CD8-positive, alpha-beta memory T cell (primary cell): ENCODE data around the gene ZNF407. TPM values are rescaled to one million over a fixed set of nuclear protein-coding genes. Genes with fewer than 3 reads are reported as not detected.

Experiments used
- CTCF ChIA-PET: fragments of 350-600 bp; sonication (Branson Sonifier 250); formaldehyde crosslinking; loops from one replicate; lab custom pipeline; 2021; ENCODE audit warnings: antibody characterized with exemption; lab: Charles Lee
- POLR2A ChIA-PET: fragments of 350-600 bp; sonication (Branson Sonifier 250); formaldehyde crosslinking; loops from one replicate; lab custom pipeline; 2021; ENCODE audit warnings: antibody characterized with exemption; lab: Charles Lee
- DNase-seq, 5 donors: peaks; one replicate each; pipeline versions ENCODE4 v3.0.0 to v3.0.0-alpha.2; 2020 to 2022; ENCODE audit warnings: mixed read lengths in 1 of 5
- H3K27ac ChIP-seq: one replicate; pipeline ENCODE4 v1.7.0; 2013; ENCODE audit warnings: low read depth, mild to moderate bottlenecking, low read length, moderate library complexity
- H3K27me3 ChIP-seq: 2 replicates; pipeline ENCODE4 v1.7.0; 2013; ENCODE audit warnings: low read length, mild to moderate bottlenecking; ENCODE audit not compliant: insufficient read depth, poor library complexity, severe bottlenecking
- H3K36me3 ChIP-seq: 2 replicates; pipeline ENCODE4 v1.7.0; 2013; ENCODE audit warnings: mild to moderate bottlenecking, low read length, moderate library complexity; ENCODE audit not compliant: insufficient read depth
- H3K4me1 ChIP-seq: 2 replicates; pipeline ENCODE4 v1.7.0; 2013; ENCODE audit warnings: mild to moderate bottlenecking, low read length, moderate library complexity; ENCODE audit not compliant: insufficient read depth
- H3K4me3 ChIP-seq: 2 replicates; pipeline ENCODE4 v1.7.0; 2013; ENCODE audit warnings: mild to moderate bottlenecking, low read length
- H3K9me3 ChIP-seq: 2 replicates; pipeline ENCODE4 v1.7.0; 2013; ENCODE audit warnings: mild to moderate bottlenecking, low read length
- H3K27ac Mint-ChIP-seq, 8 donors: one replicate each; pipeline ENCODE4 v1.8.0; 2020 to 2021; ENCODE audit warnings: mixed read lengths in 8 of 8, mild to moderate bottlenecking in 6 of 8, inconsistent platforms in 3 of 8, moderate library complexity in 3 of 8
- H3K27me3 Mint-ChIP-seq, 2 donors: one replicate each; pipeline ENCODE4 v1.8.0; 2020 to 2021; ENCODE audit warnings: mixed read lengths in 2 of 2, mild to moderate bottlenecking in 1 of 2, moderate library complexity in 1 of 2
- H3K36me3 Mint-ChIP-seq, 3 donors: one replicate each; pipeline ENCODE4 v1.8.0; 2020 to 2021; ENCODE audit warnings: mixed read lengths in 3 of 3, inconsistent platforms in 1 of 3, mild to moderate bottlenecking in 1 of 3
- H3K4me1 Mint-ChIP-seq, 3 donors: one replicate each; pipeline ENCODE4 v1.8.0; 2020 to 2021; ENCODE audit warnings: mixed read lengths in 3 of 3, inconsistent platforms in 1 of 3, mild to moderate bottlenecking in 1 of 3
- H3K4me3 Mint-ChIP-seq, 7 donors: one replicate each; pipeline ENCODE4 v1.8.0; 2020 to 2021; ENCODE audit warnings: mixed read lengths in 7 of 7, mild to moderate bottlenecking in 6 of 7, moderate library complexity in 4 of 7, inconsistent platforms in 2 of 7
- H3K9me3 Mint-ChIP-seq, 5 donors: one replicate each; pipeline ENCODE4 v1.8.0; 2020 to 2022; ENCODE audit warnings: mixed read lengths in 5 of 5, mild to moderate bottlenecking in 3 of 5, moderate library complexity in 2 of 5, inconsistent platforms in 1 of 5
- polyA plus RNA-seq: library from polyadenylated mRNA; unstranded; fragments of 300-500 nt; fragmentation: Illumina TruSeq; gene quantifications from one replicate; pipeline ENCODE4 v1.2.3, GENCODE V29; 2021
- total RNA-seq, 2 experiments: library from RNA; stranded (reverse); gene quantifications; one replicate each; pipeline ENCODE4 v1.2.3, GENCODE V29; 2021

ZNF407 gene
- total and polyA plus RNA-seq, 3 experiments from 2014 or later, result 4.1 to 15.5 (median 14.9) TPM

- peaks cover 2 to 7% (median 3%) of the 10 kb centered on the region in 3 donors for H3K36me3 Mint-ChIP-seq
- Histone ChIP-seq H3K4me3 (no peak overlapping the region), H3K27me3 (no peaks in the 10 kb centered on the region), H3K27ac (no peak overlapping the region), H3K36me3 (no peaks in the 10 kb centered on the region), H3K9me3 (no peaks in the 10 kb centered on the region), H3K4me1 (no peaks in the 10 kb centered on the region)
- CTCF ChIA-PET, result no interaction called here
- no peaks in the 10 kb centered on the region for H3K9me3 Mint-ChIP-seq
- DNase-seq, result no peak
- H3K27me3 Mint-ChIP-seq, result no peaks in the 10 kb centered on the region
- peak overlapping the region in 3 of 7 donors; percentile 8 to 49 (median 41) for H3K4me3 Mint-ChIP-seq
- POLR2A ChIA-PET, result no interaction called here
- H3K4me1 Mint-ChIP-seq, result peaks cover 15 to 19% (median 16%) of the 10 kb centered on the region in 3 donors
- H3K27ac Mint-ChIP-seq, result peak overlapping the region in 1 of 8 donors; percentile 29
These were observed 344.7 kb downstream of the ZNF407 start for GRCh38 chr18:74942319-74942910.

GRCh38 chr18:74944676-74945075 is 347.0 kb downstream of the ZNF407 start:
- no peak overlapping the region for H3K4me3 Mint-ChIP-seq
- H3K36me3 ChIP-seq, result no peaks in the 10 kb centered on the region
- no peaks in the 10 kb centered on the region for H3K27me3 Mint-ChIP-seq
- ChIA-PET CTCF (no interaction called here), POLR2A (no interaction called here)
- H3K27ac Mint-ChIP-seq, result no peak overlapping the region
- no peaks in the 10 kb centered on the region for H3K27me3 ChIP-seq
- H3K9me3 Mint-ChIP-seq, result no peaks in the 10 kb centered on the region
- peaks cover 2% of the 10 kb centered on the region for H3K4me1 ChIP-seq
- DNase-seq, result no peak
- peaks cover 16 to 22% (median 19%) of the 10 kb centered on the region in 3 donors for H3K4me1 Mint-ChIP-seq
- H3K9me3 ChIP-seq, result no peaks in the 10 kb centered on the region
- no peak overlapping the region for H3K4me3 ChIP-seq
- peaks cover 2 to 7% (median 3%) of the 10 kb centered on the region in 3 donors for H3K36me3 Mint-ChIP-seq
- no peak overlapping the region for H3K27ac ChIP-seq

GRCh38 chr18:74945774-74946545 is 348.3 kb downstream of the ZNF407 start:
- ChIA-PET CTCF (no interaction called here), POLR2A (no interaction called here)
- H3K36me3 ChIP-seq, result no peaks in the 10 kb centered on the region
- H3K4me1 ChIP-seq, result peaks cover 11% of the 10 kb centered on the region
- H3K27ac ChIP-seq, result no peak overlapping the region
- no peaks in the 10 kb centered on the region for H3K27me3 ChIP-seq
- no peak for DNase-seq
- H3K27me3 Mint-ChIP-seq, result no peaks in the 10 kb centered on the region
- H3K9me3 Mint-ChIP-seq, result no peaks in the 10 kb centered on the region
- peaks cover 0 to 7% (median 2%) of the 10 kb centered on the region in 3 donors for H3K36me3 Mint-ChIP-seq
- peak overlapping the region in 1 of 8 donors; percentile 58 for H3K27ac Mint-ChIP-seq
- H3K4me3 ChIP-seq, result no peak overlapping the region
- H3K9me3 ChIP-seq, result no peaks in the 10 kb centered on the region
- no peak overlapping the region for H3K4me3 Mint-ChIP-seq
- peaks cover 29 to 35% (median 32%) of the 10 kb centered on the region in 3 donors for H3K4me1 Mint-ChIP-seq

- H3K27ac ChIP-seq, result no peak overlapping the region
- H3K4me3 ChIP-seq, result no peak overlapping the region
- ChIA-PET POLR2A (no interaction called here), CTCF (no interaction called here)
- H3K36me3 Mint-ChIP-seq, result peaks cover 0 to 3% (median 0%) of the 10 kb centered on the region in 3 donors
- H3K9me3 ChIP-seq, result no peaks in the 10 kb centered on the region
- DNase-seq, result no peak
- no peaks in the 10 kb centered on the region for H3K9me3 Mint-ChIP-seq
- H3K27ac Mint-ChIP-seq, result peak overlapping the region in 1 of 8 donors; percentile 60
- H3K4me1 Mint-ChIP-seq, result peaks cover 27 to 38% (median 34%) of the 10 kb centered on the region in 3 donors
- no peak overlapping the region for H3K4me3 Mint-ChIP-seq
- peaks cover 16% of the 10 kb centered on the region for H3K4me1 ChIP-seq
- no peaks in the 10 kb centered on the region for H3K27me3 ChIP-seq
- H3K36me3 ChIP-seq, result no peaks in the 10 kb centered on the region
- H3K27me3 Mint-ChIP-seq, result no peaks in the 10 kb centered on the region
These were observed 349.1 kb downstream of the ZNF407 start for GRCh38 chr18:74946646-74947375.

GRCh38 chr18:74947417-74947816 is 349.7 kb downstream of the ZNF407 start:
- no peak overlapping the region for H3K4me3 ChIP-seq
- Mint-ChIP-seq H3K4me3 (no peak overlapping the region), H3K9me3 (no peaks in the 10 kb centered on the region), H3K36me3 (peaks cover 0 to 2% (median 0%) of the 10 kb centered on the region in 3 donors), H3K27ac (peak overlapping the region in 1 of 8 donors; percentile 60), H3K4me1 (peaks cover 21 to 32% (median 30%) of the 10 kb centered on the region in 3 donors), H3K27me3 (no peaks in the 10 kb centered on the region)
- H3K9me3 ChIP-seq, result no peaks in the 10 kb centered on the region
- no peak overlapping the region for H3K27ac ChIP-seq
- H3K36me3 ChIP-seq, result no peaks in the 10 kb centered on the region
- no peak for DNase-seq
- peaks cover 16% of the 10 kb centered on the region for H3K4me1 ChIP-seq
- CTCF ChIA-PET, result no interaction called here
- H3K27me3 ChIP-seq, result no peaks in the 10 kb centered on the region
- POLR2A ChIA-PET, result no interaction called here

- CTCF ChIA-PET, result no interaction called here
- H3K36me3 Mint-ChIP-seq, result peaks cover 0 to 3% (median 2%) of the 10 kb centered on the region in 3 donors
These were observed 350.2 kb downstream of the ZNF407 start for GRCh38 chr18:74947875-74948274.

GRCh38 chr18:74949611-74950010 is 351.9 kb downstream of the ZNF407 start:
- H3K4me3 ChIP-seq, result no peak overlapping the region

More at GRCh38 chr18:74947875-74948274, 350.2 kb downstream of the ZNF407 start:
- Histone ChIP-seq H3K36me3 (no peaks in the 10 kb centered on the region), H3K4me3 (no peak overlapping the region), H3K27me3 (no peaks in the 10 kb centered on the region), H3K9me3 (no peaks in the 10 kb centered on the region), H3K4me1 (peaks cover 16% of the 10 kb centered on the region), H3K27ac (no peak overlapping the region)
- Mint-ChIP-seq H3K9me3 (no peaks in the 10 kb centered on the region), H3K27ac (peak overlapping the region in 1 of 8 donors; percentile 65), H3K27me3 (no peaks in the 10 kb centered on the region), H3K4me3 (no peak overlapping the region), H3K4me1 (peaks cover 19 to 31% (median 27%) of the 10 kb centered on the region in 3 donors)
- POLR2A ChIA-PET, result no interaction called here
- DNase-seq, result no peak

More at GRCh38 chr18:74949611-74950010, 351.9 kb downstream of the ZNF407 start:
- no peaks in the 10 kb centered on the region for H3K27me3 ChIP-seq
- Mint-ChIP-seq H3K36me3 (peaks cover 0 to 5% (median 3%) of the 10 kb centered on the region in 3 donors), H3K27me3 (peaks cover 0 to 1% of the 10 kb centered on the region in 2 donors), H3K27ac (peak overlapping the region in 2 of 8 donors; percentile 24 to 64), H3K9me3 (no peaks in the 10 kb centered on the region), H3K4me3 (peak overlapping the region in 3 of 7 donors; percentile 33 to 66 (median 66)), H3K4me1 (peaks cover 19 to 31% (median 27%) of the 10 kb centered on the region in 3 donors)
- H3K27ac ChIP-seq, result no peak overlapping the region
- H3K4me1 ChIP-seq, result peaks cover 16% of the 10 kb centered on the region
- ChIA-PET CTCF (interaction anchor here (1.1 kb wide), 1 partner anchor 26 kb away, joined by 3 read pairs; no protein-coding TSS in a partner anchor), POLR2A (no interaction called here)
- no peaks in the 10 kb centered on the region for H3K9me3 ChIP-seq
- no peaks in the 10 kb centered on the region for H3K36me3 ChIP-seq
- no peak for DNase-seq
